CD4-positive, alpha-beta T cell treated with Interleukin-15 for 4 hours (primary cell): ENCODE data around the gene LMOD2.

ENCODE experiments used
- DNase-seq: peaks from one replicate; pipeline ENCODE4 v3.0.0-alpha.2; 2020; ENCODE audit warnings: low spot score

The LMOD2 gene

DNA sequence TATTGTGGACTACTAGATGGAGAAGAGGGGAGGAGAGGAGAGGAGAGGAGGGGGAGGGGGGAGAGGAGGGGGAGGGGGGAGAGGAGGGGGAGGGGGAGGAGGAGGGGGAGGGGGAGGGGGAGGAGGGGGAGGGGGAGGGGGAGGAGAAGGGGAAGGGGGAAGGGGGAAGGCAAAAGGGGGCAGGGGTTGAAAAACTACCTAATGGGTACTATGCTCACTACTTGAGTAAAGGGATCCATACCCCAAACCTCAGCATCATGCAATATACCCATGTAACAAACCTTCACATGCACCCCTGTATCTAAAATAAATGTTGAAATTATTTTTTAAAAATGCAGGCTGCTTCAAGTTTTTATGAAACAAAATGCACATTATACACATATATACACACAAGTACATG lies 15.1 kb upstream of the LMOD2 start:
- no peak for DNase-seq

DNA sequence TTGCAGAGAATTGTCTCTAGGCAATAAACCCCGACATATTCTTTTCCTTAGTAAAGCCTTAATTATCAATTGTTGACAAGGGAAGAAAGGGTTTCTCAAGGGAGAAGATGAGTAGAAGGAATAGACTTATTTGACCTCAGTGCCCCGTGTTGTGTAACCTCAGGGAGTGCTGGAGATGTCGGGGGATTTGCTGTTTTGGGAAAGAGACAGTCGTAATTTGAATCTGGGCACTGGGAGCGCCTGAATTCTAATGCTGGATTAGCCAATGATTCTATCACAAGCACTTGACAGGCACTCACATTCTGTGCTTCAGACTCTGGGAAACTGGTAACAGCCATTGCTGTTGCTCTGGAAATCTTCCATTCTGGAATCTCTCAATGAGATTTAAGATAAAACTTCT lies 13.8 kb upstream of the LMOD2 start:
- no peak for DNase-seq

- no peak for DNase-seq
These were observed 11.9 kb upstream of the LMOD2 start for GRCh38 chr7:123643495-123644441.

GRCh38 chr7:123645516-123645915 lies 10.2 kb upstream of the LMOD2 start:
- no peak for DNase-seq

DNA sequence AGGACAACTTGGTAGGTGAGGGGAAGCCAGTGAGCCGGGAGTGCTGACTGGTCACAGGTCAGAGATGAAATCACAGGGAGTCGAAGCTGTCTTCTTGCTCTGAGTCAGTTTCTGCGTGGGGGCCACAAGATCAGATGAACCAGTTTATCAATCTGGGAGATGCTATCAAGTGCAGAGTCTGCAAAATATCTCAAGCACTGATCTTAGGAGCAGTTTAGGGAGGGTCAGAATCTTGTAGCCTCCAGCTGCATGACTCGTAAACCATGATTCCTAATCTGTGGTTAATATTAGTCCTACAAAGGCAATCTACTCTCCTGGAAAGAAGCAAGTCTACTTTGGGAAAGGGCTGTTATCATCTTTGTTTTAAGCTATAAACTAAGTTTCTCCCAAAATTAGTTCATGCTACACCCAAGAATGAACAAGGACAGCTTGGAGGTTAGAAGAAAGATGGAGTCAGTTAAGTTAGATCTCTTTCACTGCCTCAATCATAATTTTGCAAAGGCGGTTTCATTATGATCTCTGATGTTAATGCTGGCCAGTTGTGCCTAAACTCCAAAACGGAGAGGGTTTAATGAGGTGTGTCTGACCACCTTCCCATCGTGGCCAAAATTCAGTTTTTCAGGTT lies 8.4 kb upstream of the LMOD2 start:
- DNase-seq: no peak

DNA sequence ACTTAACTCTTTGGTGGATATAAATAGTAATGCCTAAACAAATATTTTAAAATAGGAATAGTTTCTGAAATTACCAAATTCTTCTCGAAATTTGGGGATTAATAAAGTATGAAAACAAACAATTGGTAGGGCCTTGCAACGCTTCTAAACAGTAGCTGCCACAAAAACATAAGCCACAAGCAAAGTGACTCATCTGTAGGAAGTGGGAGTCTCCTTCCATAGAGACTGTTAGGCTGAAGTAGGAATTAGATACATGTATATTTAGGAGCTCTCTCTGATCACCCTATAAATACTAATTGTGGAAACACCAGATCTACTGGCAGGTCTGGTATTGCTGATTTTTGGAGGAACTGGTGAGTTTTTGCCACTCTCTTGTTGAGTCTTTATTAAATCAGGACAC lies 5.7 kb upstream of the LMOD2 start:
- DNase-seq: no peak

DNA sequence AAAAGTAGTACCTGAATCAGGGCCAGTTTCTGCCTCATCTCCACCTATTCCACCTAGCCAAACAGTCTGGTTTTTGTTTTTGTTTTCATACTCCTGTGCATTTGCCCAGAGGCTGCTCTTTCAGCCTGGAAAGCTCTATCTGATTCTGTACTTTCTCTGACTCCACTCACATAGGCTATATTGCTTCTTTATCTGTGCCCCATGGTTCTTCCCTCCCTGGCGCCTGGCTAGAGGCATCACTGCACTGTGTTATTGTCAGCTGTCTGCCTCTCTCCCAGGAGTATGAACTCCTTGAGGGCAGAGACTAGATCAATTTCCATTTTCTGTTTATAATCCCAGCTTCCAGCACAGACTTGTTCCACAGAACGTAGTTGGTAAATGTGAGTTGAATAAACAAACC lies 5.1 kb upstream of the LMOD2 start:
- no peak for DNase-seq

- DNase-seq: no peak
These were observed 3.3 kb upstream of the LMOD2 start for GRCh38 chr7:123652406-123652805.

DNA sequence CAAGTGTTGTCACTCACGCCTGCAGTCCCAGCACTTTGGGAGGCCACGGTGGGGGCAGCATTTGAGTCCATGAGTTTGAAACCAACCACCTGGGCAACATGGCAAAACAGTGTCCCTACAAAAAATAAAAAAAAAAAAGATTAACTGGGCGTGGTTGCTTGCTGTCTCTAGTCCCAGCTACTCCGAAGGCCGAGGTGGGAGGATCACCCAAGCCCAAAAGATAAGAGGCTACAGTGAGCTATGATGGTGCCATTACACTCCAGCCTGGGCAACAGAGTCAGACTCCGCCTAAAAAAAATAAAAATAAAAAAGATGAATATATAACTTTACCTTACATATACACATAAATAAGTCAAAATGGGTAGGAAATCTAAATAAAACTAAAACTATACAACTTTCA lies 2.5 kb upstream of the LMOD2 start:
- DNase-seq: no peak

GRCh38 chr7:123656544-123657303 lies 1.1 kb downstream of the LMOD2 start:
- no peak for DNase-seq

DNA sequence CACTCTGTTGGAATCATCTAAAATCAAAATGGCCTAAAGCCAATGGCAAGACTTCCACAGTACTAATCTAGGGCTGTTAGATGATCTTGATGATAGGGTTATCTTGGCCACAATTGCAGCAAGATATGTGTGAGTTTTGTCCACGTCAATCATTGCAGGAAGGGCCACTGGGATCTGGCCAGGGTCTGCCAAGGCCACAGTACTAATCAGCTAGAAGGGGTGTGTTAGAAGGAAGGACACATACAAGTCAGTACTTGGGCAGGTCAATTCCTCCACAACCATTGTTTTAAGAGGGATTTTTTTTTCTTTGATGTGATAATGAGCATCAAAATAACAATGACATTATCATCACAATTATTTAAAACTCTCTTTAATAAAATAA lies 1.6 kb downstream of the LMOD2 start:
- no peak for DNase-seq

DNA sequence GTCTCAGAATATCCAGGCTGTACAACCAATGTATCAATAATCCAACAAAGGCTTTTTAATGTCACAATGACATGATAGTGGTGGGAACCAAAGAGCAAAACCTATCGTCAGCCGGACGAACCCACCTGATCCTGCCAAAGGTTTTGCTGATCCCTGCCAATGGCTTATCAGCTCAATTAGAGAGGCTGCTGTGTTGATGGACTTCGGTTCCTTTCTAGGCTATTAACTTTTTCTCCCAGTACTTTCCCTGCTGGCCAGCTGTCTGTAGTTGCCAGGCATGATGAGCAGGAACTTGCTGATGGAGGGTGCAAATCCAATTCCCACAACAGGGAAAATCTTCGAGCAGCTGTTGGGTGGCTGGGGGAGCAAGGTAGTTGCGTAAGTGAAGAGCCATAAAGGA lies 2.4 kb downstream of the LMOD2 start:
- DNase-seq: no peak

DNA sequence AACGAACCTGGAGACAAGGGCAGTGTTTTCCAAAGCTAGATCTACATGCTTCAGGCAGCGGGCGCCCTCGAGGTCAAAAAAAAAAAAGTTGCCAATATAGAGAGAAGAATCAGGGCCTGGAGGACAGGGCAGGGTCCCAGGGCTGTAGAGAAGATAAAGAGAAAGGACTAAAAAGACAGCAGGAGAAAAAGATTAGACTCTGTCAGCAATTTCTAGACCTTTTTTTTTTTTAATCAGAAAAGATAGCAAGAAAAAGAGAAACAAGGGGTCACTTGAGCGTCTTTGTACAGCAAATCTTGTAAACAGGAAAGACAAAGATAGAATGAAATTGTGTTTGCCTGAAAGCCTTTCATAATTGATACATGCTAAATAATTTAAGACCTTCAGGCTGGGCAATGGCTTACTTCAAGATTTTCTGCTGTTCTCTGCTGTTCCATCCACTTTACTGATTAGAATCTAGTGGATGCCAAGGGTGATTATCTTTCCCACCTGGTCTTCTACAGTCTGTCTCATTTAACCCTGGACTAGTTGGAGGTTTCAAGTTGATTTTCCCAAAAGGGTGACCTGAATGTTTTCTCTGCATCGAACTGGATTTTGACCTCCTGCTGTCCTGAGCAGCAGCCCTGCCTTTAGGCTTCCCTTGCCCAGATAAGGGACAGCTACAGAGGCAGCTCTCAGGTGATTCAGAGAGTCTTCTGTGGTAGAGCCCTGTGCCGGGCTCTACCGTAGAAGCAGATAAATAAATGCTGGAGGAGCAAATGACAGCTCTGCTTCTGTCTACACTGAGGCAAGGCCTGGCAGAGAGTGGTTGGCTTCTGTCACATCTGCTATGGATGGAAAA lies 5.1 kb downstream of the LMOD2 start:
- no peak for DNase-seq

DNA sequence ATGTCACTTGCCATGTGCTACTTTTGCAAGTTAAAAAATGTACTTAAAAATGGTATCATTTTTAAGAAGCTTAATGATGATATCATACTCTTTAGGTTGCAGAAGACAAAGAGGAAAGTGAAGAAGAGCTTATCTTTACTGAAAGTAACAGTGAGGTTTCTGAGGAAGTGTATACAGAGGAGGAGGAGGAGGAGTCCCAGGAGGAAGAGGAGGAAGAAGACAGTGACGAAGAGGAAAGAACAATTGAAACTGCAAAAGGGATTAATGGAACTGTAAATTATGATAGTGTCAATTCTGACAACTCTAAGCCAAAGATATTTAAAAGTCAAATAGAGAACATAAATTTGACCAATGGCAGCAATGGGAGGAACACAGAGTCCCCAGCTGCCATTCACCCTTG lies 6.1 kb downstream of the LMOD2 start:
- no peak for DNase-seq

DNA sequence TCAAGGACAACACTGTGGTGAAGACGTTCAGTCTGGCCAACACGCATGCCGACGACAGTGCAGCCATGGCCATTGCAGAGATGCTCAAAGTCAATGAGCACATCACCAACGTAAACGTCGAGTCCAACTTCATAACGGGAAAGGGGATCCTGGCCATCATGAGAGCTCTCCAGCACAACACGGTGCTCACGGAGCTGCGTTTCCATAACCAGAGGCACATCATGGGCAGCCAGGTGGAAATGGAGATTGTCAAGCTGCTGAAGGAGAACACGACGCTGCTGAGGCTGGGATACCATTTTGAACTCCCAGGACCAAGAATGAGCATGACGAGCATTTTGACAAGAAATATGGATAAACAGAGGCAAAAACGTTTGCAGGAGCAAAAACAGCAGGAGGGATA lies 6.6 kb downstream of the LMOD2 start:
- DNase-seq: no peak

GRCh38 chr7:123662755-123663154 lies 7.1 kb downstream of the LMOD2 start:
- DNase-seq: no peak

- DNase-seq: no peak
These were observed 7.5 kb downstream of the LMOD2 start for GRCh38 chr7:123663200-123663599.

- DNase-seq: no peak
These were observed 9.5 kb downstream of the LMOD2 start for GRCh38 chr7:123665157-123665556.

DNA sequence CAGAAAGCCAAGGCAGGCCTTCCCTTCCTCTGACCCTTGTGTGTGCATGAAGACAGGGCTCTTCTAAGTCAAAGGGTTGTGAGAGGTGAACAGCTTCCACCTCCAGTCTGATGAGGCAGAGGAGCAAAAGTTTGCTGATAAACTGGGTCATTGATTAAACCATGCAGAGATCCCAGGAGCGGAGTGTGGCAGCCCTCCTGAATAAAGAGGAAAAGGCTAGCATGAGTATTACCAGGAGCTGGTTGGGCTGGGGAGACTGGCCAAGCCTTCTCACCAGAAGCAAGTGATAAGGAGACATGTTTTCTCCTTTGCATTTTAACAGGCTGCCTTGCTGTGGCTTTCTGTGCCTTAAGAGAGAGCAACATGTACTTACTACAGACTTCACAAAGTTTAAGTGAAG lies 10.2 kb downstream of the LMOD2 start:
- no peak for DNase-seq

DNA sequence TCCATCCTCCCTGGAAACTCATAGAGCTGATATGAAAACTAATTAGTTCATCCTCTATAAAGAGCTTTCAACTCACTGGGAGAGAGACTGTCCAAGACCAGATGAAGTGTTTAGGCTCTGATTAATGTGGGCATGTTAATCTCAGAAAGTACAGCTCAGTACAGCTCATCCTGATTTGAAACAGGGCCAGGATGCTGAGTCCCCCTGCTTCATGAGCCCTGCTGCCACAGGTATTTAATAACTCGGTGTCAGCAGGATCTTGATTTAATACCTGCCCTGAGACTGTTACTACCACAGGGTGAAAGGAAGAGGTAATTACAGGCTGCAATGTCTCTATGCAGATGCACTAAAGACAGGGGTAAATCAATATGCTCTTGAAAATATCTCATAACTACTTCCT lies 10.8 kb downstream of the LMOD2 start:
- DNase-seq: no peak

DNA sequence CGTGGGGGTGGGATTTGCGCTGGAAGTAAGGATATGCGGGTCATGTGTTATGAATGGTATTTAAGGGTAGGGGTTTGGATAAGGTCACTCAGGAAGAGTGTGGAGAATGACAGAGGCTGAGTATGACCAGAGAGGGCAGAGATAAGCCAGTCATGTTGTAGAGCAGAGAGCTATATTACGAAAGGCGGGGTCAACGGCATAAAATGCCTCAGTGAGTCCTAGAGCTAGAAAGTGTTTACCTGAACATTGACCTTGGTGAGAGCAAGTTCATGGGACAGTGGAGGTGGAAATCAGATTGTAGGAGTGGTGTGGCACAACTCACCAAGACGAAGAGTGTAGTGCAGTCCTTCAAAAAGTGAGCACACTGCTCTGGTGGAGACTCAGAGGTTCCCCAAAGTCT lies 13.8 kb downstream of the LMOD2 start:
- no peak for DNase-seq

GRCh38 chr7:123673137-123673732 lies 17.6 kb downstream of the LMOD2 start:
- DNase-seq: no peak
